BJ (cell line): ENCODE data around the gene SMIM45.
A peak's percentile ranks its signal among the peaks of the same experiment; 100 is the strongest.
"Not testable (repeated sequence)": the region's sequence is repeated elsewhere in the genome, so short reads cannot be mapped to it uniquely, and the experiment has no call there.

Experiments used
- CTCF ChIA-PET: fragments of 350-600 bp; formaldehyde crosslinking; extraction: SDS; loops from one replicate; lab custom pipeline; 2021; ENCODE audit warnings: antibody characterized with exemption, inconsistent platforms; lab: Yijun Ruan, JAX
- POLR2A ChIA-PET: fragments of 300-600 bp; sonication (Branson Sonifier 250); formaldehyde crosslinking; extraction: SDS; loops from one replicate; lab custom pipeline; 2021; ENCODE audit warnings: antibody characterized with exemption; lab: Charles Lee
- DNase-seq: peaks from one replicate; pipeline ENCODE4 v3.0.0-alpha.2; 2011; ENCODE audit warnings: low read depth
- H3K27me3 ChIP-seq: 2 replicates; pipeline ENCODE4 v1.6.0; 2011; ENCODE audit warnings: low read length; ENCODE audit not compliant: control insufficient read depth, insufficient read depth
- H3K36me3 ChIP-seq: 2 replicates; pipeline ENCODE4 v1.5.1; 2011; ENCODE audit warnings: low read length; ENCODE audit not compliant: control insufficient read depth, insufficient read depth
- H3K4me3 ChIP-seq: 2 replicates; pipeline ENCODE4 v1.5.1; 2011; ENCODE audit warnings: low read depth, mild to moderate bottlenecking, control low read depth, low read length
- TF ChIP-seq, protein P1 (sequence below): IDR thresholded peaks from 2 replicates; pipeline ENCODE4 v1.5.1; 2011; ENCODE audit warnings: low read depth, mild to moderate bottlenecking, control low read depth, inconsistent platforms, low read length, moderate library complexity; ENCODE audit not compliant: insufficient read depth

The SMIM45 gene

DNA sequence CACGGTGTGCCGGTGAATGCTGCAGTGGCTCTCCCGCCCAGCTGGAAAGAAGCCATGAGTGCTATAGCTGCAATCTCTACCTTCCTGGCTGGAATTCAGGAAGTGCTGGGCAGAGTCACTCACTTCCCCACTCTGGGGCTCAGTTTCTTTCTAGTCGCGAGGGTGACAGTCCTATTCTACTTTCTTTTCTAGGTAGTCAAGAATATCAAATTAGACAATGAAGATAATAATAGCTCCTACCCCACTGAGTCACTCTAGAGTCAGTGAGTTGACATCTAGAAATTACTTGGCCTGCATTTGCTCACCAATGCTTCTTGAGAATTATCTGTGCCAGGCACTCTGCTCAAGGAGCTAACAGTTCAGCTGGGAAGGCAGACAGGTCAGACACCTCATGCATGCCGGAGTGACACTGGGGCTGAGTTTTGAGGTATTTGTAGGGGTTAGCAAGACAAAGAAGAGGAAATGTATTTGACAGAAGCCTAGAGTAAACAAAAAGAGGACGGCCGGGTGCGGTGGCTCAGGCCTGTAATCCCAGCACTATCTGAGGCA, 8.2 kb upstream of the SMIM45 start:
- Histone ChIP-seq H3K4me3 (no peak overlapping the region), H3K27me3 (no peaks in the 10 kb centered on the region), H3K36me3 (no peaks in the 10 kb centered on the region; the same call in 1 of the 2 replicates)
- TF ChIP-seq, protein P1, sequence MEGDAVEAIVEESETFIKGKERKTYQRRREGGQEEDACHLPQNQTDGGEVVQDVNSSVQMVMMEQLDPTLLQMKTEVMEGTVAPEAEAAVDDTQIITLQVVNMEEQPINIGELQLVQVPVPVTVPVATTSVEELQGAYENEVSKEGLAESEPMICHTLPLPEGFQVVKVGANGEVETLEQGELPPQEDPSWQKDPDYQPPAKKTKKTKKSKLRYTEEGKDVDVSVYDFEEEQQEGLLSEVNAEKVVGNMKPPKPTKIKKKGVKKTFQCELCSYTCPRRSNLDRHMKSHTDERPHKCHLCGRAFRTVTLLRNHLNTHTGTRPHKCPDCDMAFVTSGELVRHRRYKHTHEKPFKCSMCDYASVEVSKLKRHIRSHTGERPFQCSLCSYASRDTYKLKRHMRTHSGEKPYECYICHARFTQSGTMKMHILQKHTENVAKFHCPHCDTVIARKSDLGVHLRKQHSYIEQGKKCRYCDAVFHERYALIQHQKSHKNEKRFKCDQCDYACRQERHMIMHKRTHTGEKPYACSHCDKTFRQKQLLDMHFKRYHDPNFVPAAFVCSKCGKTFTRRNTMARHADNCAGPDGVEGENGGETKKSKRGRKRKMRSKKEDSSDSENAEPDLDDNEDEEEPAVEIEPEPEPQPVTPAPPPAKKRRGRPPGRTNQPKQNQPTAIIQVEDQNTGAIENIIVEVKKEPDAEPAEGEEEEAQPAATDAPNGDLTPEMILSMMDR: no peak
- ChIA-PET CTCF (interaction anchor here (1.0 to 3.3 kb wide), 7 partner anchors 18 to 277 kb away, joined by 3 to 22 read pairs (median 4); partner anchors contain the start of gene TNFRSF13C), POLR2A (no interaction called here)
- no peak for DNase-seq

DNA sequence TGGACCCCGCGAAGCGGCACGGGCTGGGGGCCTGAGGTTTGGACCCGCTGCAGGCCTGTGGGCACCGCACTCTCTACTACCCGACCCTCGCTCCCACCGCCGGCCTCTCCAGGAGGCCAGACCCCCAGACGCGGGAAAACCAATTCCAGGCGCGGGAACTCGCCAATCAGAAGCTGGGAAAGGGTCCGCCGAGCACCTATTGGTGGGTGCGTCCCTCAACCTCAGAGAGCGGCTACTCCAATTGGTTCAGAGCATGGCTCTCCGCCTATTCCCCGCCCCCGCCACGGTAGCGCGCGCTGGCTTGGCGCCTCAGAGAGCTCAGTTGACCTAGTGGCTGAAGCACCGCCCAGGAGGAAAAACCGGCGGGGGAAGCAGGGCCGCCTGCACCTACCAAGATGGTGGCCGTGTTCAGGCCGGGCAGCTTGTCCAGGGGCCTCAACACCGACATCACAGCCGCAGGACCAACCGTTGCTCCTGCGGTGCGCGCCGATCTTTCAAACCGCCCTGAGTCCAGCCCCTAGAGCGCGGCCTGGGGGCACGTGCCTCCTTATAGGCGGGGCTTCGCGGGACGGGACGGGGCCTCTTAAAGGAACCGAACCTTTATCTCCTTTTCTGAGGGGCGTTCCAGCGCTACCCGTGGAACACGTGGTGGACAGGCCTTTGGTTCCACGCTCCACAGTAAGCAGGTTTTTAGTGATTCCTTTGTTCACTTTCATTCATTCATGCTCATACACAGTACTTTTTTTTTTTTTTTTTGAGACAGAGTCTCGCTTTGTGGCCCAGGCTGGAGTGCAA, 5.1 kb upstream of the SMIM45 start, which contains the start of gene CENPM:
TSS of gene CENPM (minus strand) at position 524 of the 795 bp plus-strand sequence. CDS start at position 448, 76 bp downstream.
- H3K4me3 ChIP-seq: peak within 1 kb of the TSS; percentile 61
- no peaks in the 10 kb centered on the region for H3K36me3 ChIP-seq
- ChIA-PET POLR2A (interaction anchor here (0.6 kb wide), 3 partner anchors 32 to 1212 kb away, joined by 4 to 5 read pairs (median 4); partner anchors contain the start of gene SHISA8), CTCF (interaction anchor here (0.6 to 1.6 kb wide), 13 partner anchors 10 to 526 kb away, joined by 3 to 13 read pairs (median 4); partner anchors contain the start of genes SREBF2 and TNFRSF13C)
- DNase-seq: peak; percentile 55
- H3K27me3 ChIP-seq: no peaks in the 10 kb centered on the region
- TF ChIP-seq, protein P1: no peak

DNA sequence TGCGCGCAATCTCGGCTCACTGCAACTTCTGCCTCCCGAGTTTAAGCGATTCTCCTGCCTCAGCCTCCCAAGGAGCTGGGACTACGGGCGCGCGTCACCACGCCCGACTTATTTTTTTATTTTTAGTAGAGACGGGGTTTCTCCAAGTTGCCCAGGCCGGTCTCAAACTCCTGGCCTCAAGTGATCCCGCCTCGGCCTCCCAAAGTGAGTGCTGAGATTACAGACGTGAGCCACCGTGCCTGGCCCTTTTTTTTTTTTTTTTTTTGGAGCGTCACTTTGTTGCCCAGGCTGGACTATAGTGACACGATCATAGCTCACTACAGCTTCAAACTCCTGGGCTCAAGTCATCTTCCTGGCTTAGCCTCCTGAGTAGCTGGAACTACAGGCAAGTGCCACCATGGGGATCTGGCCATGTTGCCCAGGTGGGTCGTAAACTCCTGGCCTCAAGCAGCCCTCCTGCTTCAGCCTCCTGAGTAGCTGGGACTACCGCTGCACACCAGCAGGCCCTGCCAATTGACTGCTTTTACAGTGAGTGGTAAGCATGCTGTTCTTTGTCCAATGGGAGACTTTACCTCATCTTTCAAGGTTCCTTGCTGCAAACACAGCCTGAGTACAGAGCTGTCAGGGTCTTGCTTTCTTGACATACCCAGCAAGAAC, 4.4 kb upstream of the SMIM45 start:
- CTCF ChIA-PET: interaction anchor here (0.9 to 1.6 kb wide), 5 partner anchors 10 to 526 kb away, joined by 3 to 13 read pairs (median 3); no protein-coding TSS in a partner anchor

DNA sequence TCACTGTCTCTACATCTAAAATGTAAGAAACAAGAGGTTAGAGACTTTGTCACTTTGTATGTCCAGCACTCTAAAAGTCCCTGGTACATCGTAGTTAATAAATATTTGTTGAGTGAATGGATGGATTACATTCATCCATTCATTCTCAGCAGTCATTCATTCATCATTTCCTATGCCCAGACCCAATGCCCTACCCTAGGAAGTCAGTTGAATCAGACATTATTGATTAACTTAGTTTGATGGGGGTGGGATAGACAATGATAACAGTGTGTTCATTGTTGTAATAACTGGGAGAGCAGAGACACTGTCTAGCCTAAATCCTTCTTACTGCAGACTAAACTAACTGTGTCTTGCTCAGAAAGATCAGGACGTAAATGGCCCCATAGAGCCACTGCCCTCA, 3.8 kb upstream of the SMIM45 start:
- ChIA-PET POLR2A (no interaction called here), CTCF (interaction anchor here (2.2 kb wide), 1 partner anchor 12 kb away, joined by 5 read pairs; no protein-coding TSS in a partner anchor)
- no peak for DNase-seq
- no peak overlapping the region for H3K4me3 ChIP-seq
- no peaks in the 10 kb centered on the region for H3K27me3 ChIP-seq
- TF ChIP-seq, protein P1: no peak
- no peaks in the 10 kb centered on the region for H3K36me3 ChIP-seq

More for the DNA sequence above, 4.4 kb upstream of the SMIM45 start:
- DNase-seq: no peak
- Histone ChIP-seq H3K27me3 (no peaks in the 10 kb centered on the region), H3K36me3 (no peaks in the 10 kb centered on the region), H3K4me3 (no peak overlapping the region; the same call in 1 of the 2 replicates)
- TF ChIP-seq, protein P1: no peak
- POLR2A ChIA-PET: interaction anchor here (0.6 kb wide), 1 partner anchor 99 kb away, joined by 4 read pairs; no protein-coding TSS in a partner anchor

DNA sequence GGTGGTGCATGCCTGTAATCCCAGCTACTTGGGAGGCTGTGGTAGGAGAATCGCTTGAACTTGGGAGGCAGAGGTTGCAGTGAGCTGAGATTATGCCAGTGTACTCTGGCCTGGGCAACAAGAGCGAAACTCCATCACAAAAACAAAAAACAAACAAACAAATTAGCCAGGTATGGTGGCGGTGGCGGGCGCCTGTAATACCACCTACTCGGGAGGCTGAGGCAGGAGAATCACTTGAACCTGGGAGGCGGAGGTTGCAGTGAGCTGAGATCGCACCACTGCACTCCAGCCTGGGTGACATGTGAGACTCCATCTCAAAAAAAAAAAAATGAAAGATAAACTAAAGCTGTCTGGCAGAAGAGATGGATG, 3.0 kb upstream of the SMIM45 start:
- H3K36me3 ChIP-seq, H3K4me3 ChIP-seq, H3K27me3 ChIP-seq, DNase-seq, POLR2A ChIA-PET: not testable (repeated sequence)
- CTCF ChIA-PET: interaction anchor here (1.0 to 2.2 kb wide), 2 partner anchors 11 to 18 kb away, joined by 3 to 5 read pairs; no protein-coding TSS in a partner anchor
